ENCODE measurements around the gene NAA38.

The NAA38 gene

GRCh38 chr17:7856811-7857712, at the start of gene NAA38:
Gene NAA38, minus strand, starts transcription at chr17:7857559. Its CDS starts 96 bp downstream, at chr17:7857463.
- DNase-seq (ENCODE audit: low read depth, low spot score) = peak; percentile 100

- DNase-seq (ENCODE audit: low read depth, low spot score) = peak; percentile 75
Measured at GRCh38 chr17:7903154-7904103, 46.1 kb upstream of the NAA38 start.

GRCh38 chr17:7897773-7898172, 40.4 kb upstream of the NAA38 start:
- DNase-seq (ENCODE audit: low read depth, low spot score) = no peak

DNA sequence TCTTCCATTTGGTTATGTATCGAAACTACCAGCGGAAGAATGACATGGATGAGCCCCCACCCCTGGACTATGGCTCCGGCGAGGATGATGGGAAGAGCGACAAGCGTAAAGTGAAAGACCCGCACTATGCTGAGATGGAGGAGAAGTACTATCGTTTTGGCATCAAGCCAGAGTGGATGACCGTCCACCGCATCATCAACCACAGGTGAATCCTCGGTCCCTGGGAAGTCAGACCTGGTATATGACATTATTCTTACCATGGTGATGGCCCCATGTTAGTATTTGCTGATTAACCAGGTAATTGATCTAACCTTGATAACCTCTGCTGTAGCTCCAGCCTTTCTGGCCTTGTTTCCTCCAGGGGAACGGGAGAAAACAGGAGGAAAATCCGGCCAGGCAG, 39.7 kb upstream of the NAA38 start:
- no peak for DNase-seq (ENCODE audit: low read depth, low spot score)

DNA sequence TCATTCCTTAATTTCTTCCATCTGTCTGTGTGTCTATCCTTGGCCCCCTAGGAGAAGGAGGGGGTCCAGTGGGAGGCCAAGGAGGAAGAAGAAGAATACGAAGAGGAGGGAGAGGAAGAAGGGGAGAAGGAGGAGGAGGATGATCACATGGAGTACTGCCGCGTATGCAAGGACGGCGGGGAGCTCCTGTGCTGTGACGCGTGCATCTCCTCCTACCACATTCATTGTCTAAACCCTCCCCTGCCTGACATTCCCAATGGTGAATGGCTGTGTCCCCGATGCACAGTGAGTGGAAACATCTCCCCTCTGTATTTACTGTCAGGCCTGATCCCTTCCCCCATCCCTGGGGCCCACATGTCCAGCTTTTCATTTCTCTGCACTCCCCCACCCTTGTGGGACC, 37.5 kb upstream of the NAA38 start:
- DNase-seq (ENCODE audit: low read depth, low spot score) = no peak

DNA sequence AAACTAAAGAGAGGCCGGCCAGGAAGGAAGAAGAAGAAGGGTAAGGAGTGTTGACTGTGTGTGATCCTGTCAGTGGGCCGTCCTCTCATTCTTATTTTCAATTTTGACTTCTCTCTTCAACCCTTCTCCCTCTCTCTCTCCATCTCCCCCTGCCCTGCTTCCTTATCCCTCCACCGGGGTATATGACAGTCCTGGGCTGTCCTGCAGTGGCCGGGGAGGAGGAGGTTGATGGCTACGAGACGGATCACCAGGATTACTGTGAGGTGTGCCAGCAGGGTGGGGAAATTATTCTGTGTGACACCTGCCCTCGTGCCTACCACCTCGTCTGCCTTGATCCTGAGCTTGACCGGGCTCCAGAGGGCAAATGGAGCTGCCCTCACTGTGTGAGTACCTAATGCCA, 36.9 kb upstream of the NAA38 start:
- no peak for DNase-seq (ENCODE audit: low read depth, low spot score)

DNA sequence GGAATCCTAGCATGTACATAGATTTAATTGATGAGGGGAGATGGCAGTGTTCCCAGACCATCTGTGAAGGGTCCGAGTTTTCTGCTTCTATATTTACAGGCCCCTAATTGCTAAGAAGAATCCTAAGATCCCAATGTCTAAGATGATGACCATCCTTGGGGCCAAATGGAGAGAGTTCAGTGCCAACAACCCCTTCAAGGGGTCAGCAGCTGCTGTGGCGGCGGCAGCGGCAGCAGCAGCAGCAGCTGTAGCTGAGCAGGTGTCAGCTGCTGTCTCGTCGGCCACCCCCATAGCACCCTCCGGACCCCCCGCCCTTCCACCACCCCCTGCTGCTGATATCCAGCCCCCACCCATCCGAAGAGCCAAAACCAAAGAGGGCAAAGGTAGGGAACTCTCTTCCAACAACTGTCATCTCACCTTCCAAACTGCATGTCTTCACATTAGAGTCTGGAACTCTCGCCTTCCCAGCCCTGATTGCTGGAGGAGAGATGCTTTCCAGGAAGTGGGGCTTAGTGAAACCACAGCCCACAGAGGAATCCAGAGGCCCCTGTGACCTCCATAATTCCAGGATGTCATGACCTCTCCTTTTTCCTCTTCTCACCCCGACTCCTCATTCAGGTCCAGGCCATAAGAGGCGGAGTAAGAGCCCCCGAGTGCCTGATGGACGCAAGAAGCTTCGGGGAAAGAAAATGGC, 36.0 kb upstream of the NAA38 start:
- no peak for DNase-seq (ENCODE audit: low read depth, low spot score)

- peak; percentile 91 for DNase-seq (ENCODE audit: low read depth, low spot score)
Measured at GRCh38 chr17:7889166-7889955, 32.0 kb upstream of the NAA38 start.

- DNase-seq (ENCODE audit: low read depth, low spot score) = peak; percentile 86
Measured at GRCh38 chr17:7888184-7888920, 31.0 kb upstream of the NAA38 start, which contains the start of gene CHD3. Gene CHD3, plus strand, starts transcription at chr17:7888789. Its CDS starts 212 bp downstream, at chr17:7889001.

- peak; percentile 80 for DNase-seq (ENCODE audit: low read depth, low spot score)
Measured at GRCh38 chr17:7887482-7888183, 30.3 kb upstream of the NAA38 start.

DNA sequence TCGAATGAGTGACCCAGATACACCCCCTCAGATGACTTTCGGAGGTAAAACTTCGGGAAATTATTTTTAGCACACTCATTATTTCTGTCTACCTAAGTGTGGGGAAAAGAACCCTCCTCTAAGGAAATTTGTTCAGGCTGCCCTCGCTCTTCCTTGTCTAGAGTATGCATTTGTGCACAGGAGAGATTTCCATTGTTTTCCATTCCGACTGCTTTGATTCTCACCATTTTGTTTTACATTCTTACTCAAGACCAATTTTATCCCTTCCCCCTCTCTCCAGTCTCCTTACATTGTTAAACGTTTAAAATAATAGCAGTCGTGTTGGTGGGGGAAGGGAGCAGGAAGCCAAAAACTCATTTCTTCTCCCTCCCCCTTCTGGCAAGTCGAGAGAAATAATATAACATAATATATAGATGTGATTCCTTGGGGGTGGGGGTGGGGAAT, 29.7 kb upstream of the NAA38 start:
- DNase-seq (ENCODE audit: low read depth, low spot score) = peak; percentile 11

DNA sequence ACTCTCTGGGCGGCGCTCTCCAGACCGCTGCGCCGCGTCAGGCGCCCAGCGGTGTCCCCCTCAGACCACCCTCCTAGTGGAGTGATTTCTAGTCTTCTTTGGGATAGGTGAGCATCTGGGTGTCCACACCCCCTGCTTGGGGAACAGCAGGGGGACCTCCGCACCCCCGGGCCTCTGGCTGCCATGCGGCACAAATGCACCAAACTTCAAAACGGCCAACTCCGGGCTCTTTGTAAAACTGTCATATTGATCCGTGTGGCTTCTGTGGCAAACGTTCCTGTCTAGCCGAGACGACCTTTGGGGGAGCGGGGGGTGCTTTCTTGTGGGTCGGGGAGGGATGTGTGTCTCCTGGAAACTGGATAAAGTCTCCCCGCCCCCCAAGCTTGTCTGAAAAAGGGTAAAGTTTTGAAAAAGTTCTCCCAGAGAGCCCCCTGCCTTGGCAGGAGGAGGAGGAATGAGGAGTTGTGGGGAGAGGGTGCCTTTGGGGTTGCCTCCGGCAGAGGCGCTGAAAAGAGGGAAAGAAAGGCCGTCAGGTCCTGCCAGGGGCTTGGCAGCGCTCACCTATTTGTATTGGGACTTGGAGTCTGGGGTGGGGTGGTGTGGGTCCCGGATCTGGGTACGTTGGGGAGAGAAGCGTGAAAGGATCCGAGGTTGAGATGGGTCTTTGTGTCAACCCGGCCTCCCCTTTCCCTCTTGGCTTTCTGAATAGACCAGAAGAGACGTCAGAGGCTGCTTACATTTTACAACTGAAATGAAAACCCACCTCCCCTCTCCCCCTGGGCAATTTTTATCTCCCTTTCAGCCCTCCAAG, 29.1 kb upstream of the NAA38 start:
- peak; percentile 69 for DNase-seq (ENCODE audit: low read depth, low spot score)

DNA sequence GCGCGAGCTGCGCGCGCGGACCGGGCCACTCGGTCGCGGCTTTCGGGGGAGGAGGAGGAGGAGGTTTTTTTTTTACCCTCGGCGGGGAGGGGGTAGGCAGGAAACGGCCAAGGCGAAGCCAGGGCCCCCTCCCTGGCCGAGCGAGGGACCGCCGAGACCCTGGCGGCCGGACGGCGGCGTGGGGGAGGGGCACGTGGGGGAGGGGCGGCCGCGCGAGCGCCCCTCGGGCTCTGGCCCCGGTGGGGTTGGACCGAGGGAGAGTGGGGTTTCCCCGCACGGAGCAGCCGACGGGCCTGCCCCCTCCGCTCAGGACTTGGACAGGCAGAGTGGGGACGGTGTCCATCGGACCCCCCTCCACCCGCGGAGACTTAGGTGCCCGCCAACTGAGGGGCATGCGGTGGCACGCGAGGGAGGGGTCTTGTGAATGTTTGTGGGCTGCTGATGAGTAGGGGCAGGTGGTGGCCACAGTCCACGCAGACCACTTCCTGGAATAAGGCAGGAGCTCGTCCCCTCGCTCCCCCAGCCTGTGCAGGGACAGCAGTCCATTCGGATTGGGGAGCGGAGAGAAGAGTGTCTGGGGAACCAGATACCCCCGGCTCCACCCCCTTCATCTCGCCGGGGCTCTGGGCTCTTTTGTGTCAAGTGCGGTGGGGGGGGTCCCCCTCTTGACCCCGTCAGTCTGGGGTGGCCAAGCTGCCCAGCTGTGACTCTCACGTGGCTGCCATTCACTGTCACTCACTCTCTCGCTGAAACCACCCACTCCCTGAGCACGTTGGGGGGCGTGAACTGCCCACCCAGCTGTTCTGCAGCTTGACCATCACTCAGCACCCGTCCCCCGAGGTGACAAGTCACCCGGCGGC, 28.2 kb upstream of the NAA38 start:
- DNase-seq (ENCODE audit: low read depth, low spot score) = peak; percentile 77

DNA sequence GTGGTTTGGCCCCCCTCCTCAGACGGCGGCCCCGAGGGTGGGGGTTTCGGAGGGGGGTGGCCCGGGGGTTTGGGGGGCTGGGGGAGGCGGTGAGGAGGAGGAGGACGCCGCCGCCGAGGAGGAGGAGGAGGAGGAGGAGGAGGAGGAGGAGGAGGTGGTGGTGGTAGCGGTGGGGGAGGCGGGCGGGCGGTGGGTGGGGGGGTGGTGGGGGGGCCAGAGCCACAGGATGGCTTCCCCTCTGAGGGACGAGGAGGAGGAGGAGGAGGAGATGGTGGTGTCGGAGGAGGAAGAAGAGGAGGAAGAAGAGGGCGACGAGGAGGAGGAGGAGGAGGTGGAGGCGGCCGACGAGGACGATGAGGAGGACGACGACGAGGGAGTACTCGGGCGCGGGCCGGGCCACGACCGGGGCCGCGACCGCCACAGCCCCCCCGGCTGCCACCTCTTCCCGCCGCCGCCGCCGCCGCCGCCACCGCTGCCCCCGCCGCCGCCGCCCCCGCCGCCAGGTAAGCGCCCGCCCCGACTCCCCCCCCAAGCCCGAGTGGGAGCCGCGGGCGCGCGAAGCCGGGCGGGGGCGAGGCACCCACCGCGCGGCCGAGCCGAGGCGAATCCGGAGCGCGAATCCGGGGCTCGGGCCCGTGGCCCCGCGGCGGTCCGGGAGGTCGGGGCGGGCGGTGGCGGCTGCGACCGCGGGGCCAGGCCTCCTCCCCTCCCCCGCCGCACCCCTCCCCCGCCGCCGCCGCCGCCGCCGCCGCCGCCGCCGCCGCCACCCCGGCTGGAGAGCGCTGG, 27.4 kb upstream of the NAA38 start:
- DNase-seq (ENCODE audit: low read depth, low spot score) = no peak

DNA sequence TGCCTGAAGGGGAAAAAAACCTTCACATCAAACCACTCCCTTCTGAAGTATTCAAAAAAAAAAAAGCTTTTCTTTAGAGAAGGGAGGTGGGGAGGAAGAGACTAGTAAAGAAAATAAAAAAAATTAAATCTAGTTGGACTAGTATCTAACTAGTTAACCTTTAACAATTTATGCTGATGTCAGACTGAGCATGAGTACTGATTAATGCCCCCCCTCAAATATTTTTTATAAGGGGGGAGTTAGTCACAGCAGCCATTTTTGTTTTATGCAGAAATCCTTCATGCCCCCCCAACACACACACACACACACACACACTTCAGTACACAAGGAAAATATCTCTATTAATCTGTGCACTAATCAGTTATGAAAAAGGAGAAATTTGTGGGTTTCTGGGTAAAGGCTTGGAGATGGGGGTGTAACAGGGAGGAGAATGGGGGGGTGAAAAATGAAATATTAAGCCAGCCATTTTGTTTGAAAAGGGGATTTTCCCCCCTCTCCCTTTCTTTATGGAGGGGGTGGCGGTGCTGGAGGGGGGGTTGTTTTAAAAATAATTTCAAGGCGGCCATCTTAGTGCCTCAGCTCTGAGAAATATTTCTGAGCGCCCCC, 26.5 kb upstream of the NAA38 start:
- no peak for DNase-seq (ENCODE audit: low read depth, low spot score)

DNA sequence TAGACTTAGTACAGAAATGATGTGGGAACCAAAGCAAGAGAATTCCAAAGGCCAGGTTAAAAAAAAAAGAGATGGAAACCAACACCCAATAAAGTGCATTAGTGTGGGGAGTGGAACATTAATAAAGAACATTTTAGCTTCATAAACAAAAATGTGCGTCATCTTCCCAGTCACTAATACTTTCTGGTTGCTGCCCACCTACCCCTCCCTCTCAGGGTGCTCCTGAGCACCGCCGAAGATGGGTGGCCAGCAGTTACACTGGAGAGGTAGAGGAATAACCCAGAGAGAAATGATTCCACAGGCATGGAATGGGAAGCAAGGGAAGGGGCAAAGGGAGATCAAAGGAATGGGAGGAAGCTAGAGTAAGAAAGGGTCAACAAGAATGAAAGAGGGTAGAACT, 25.3 kb upstream of the NAA38 start:
- DNase-seq (ENCODE audit: low read depth, low spot score) = no peak
